ENCODE measurements around the gene TMEM198. TPM values are rescaled to one million over a fixed set of nuclear protein-coding genes. Genes with fewer than 3 reads are reported as not detected.

The TMEM198 gene
- total RNA-seq, 2 donors from 2014 or later, result 3.3 to 5.7 TPM

- H3K4me3 ChIP-seq, result no peak overlapping the region
- ATAC-seq, result no peak
- no peak for DNase-seq
- no peak overlapping the region for H3K27ac ChIP-seq
- peaks cover 12% of the 10 kb centered on the region for H3K4me1 ChIP-seq
- H3K27me3 ChIP-seq, result no peaks in the 10 kb centered on the region
- 91 to 100% methylated on average over 1 to 11 of the region's 11 CpGs for WGBS, 2 donors
- H3K9me3 ChIP-seq, result no peaks in the 10 kb centered on the region
- H3K36me3 ChIP-seq (replicated peaks in 1 of 2; ENCODE audit: insufficient read depth in 1 of 2, low read depth in 2 of 2), result peaks cover 0 to 11% of the 10 kb centered on the region in 2 donors
- TF ChIP-seq CTCF (IDR thresholded peaks at IDR 0.05) (no peak), POLR2A (IDR thresholded peaks at IDR 0.05) (no peak)
- intact Hi-C loops (cut with DNase I), result no loop called here
Observed at GRCh38 chr2:219566640-219567039, 22.8 kb downstream of the TMEM198 start.

GRCh38 chr2:219567131-219567530 is 23.3 kb downstream of the TMEM198 start:
- ATAC-seq, result no peak
- TF ChIP-seq CTCF (IDR thresholded peaks at IDR 0.05), result no peak
- TF ChIP-seq POLR2A (IDR thresholded peaks at IDR 0.05), result no peak
- Histone ChIP-seq H3K9me3 (no peaks in the 10 kb centered on the region), H3K27ac (no peak overlapping the region), H3K4me3 (no peak overlapping the region), H3K36me3 (replicated peaks in 1 of 2; ENCODE audit: insufficient read depth in 1 of 2, low read depth in 2 of 2) (peaks cover 0 to 11% of the 10 kb centered on the region in 2 donors), H3K4me1 (peaks cover 17% of the 10 kb centered on the region), H3K27me3 (no peaks in the 10 kb centered on the region)
- DNase-seq, result no peak
- intact Hi-C loops (cut with DNase I), result no loop called here
- 96 to 100% methylated on average over 1 to 8 of the region's 18 CpGs for WGBS, 2 donors

- no peak overlapping the region for H3K4me3 ChIP-seq
- peaks cover 0 to 8% of the 10 kb centered on the region in 2 donors for H3K36me3 ChIP-seq (replicated peaks in 1 of 2; ENCODE audit: insufficient read depth in 1 of 2, low read depth in 2 of 2)
- no peak for DNase-seq
- ATAC-seq, result no peak
- 85 to 91% methylated on average over 31 to 32 of the region's 35 CpGs for WGBS, 2 donors
- H3K27me3 ChIP-seq, result no peaks in the 10 kb centered on the region
- TF ChIP-seq POLR2A (IDR thresholded peaks at IDR 0.05) (no peak), CTCF (IDR thresholded peaks at IDR 0.05) (no peak)
- H3K9me3 ChIP-seq, result no peaks in the 10 kb centered on the region
- intact Hi-C loops (cut with DNase I), result no loop called here
- peaks cover 21% of the 10 kb centered on the region for H3K4me1 ChIP-seq
- H3K27ac ChIP-seq, result no peak overlapping the region
Observed at GRCh38 chr2:219567791-219568361, 24.0 kb downstream of the TMEM198 start.

- H3K27me3 ChIP-seq, result no peaks in the 10 kb centered on the region
- intact Hi-C loops (cut with DNase I), result no loop called here
- WGBS, 2 donors, result 88 to 93% methylated on average over 6 of the region's 6 CpGs
- H3K4me3 ChIP-seq, result no peak overlapping the region
- no peak overlapping the region for H3K27ac ChIP-seq
- no peak for ATAC-seq
- DNase-seq, result no peak
- peaks cover 21% of the 10 kb centered on the region for H3K4me1 ChIP-seq
- H3K9me3 ChIP-seq, result no peaks in the 10 kb centered on the region
- peaks cover 0 to 2% of the 10 kb centered on the region in 2 donors for H3K36me3 ChIP-seq (replicated peaks in 1 of 2; ENCODE audit: insufficient read depth in 1 of 2, low read depth in 2 of 2)
- TF ChIP-seq CTCF (IDR thresholded peaks at IDR 0.05), result no peak
- no peak for TF ChIP-seq POLR2A (IDR thresholded peaks at IDR 0.05)
Observed at GRCh38 chr2:219569041-219569440, 25.2 kb downstream of the TMEM198 start.

GRCh38 chr2:219569635-219570034 is 25.8 kb downstream of the TMEM198 start:
- DNase-seq (no peak), ATAC-seq (no peak)
- intact Hi-C loops (cut with DNase I), result no loop called here
- TF ChIP-seq POLR2A (IDR thresholded peaks at IDR 0.05) (no peak), CTCF (IDR thresholded peaks at IDR 0.05) (no peak)
- Histone ChIP-seq H3K9me3 (no peaks in the 10 kb centered on the region), H3K4me3 (no peak overlapping the region), H3K4me1 (peaks cover 21% of the 10 kb centered on the region), H3K36me3 (replicated peaks in 1 of 2; ENCODE audit: insufficient read depth in 1 of 2, low read depth in 2 of 2) (no peaks in the 10 kb centered on the region), H3K27ac (no peak overlapping the region), H3K27me3 (no peaks in the 10 kb centered on the region)
- WGBS, 2 donors, result 81 to 92% methylated on average over 6 of the region's 6 CpGs
